ENCODE measurements around the gene GTF2F2.

The GTF2F2 gene

GRCh38 chr13:45255247-45255987 is 135.1 kb downstream of the GTF2F2 start:
- TF ChIP-seq ZNF274 (IDR thresholded peaks at IDR 0.05; ENCODE audit: low read depth, low read length) = no peak
- H3K4me3 ChIP-seq (ENCODE audit: low read length) = no peak overlapping the region

GRCh38 chr13:45256254-45256653 is 135.9 kb downstream of the GTF2F2 start:
- TF ChIP-seq ZNF274 (IDR thresholded peaks at IDR 0.05; ENCODE audit: low read depth, low read length) = no peak
- H3K4me3 ChIP-seq (ENCODE audit: low read length) = no peak overlapping the region

DNA sequence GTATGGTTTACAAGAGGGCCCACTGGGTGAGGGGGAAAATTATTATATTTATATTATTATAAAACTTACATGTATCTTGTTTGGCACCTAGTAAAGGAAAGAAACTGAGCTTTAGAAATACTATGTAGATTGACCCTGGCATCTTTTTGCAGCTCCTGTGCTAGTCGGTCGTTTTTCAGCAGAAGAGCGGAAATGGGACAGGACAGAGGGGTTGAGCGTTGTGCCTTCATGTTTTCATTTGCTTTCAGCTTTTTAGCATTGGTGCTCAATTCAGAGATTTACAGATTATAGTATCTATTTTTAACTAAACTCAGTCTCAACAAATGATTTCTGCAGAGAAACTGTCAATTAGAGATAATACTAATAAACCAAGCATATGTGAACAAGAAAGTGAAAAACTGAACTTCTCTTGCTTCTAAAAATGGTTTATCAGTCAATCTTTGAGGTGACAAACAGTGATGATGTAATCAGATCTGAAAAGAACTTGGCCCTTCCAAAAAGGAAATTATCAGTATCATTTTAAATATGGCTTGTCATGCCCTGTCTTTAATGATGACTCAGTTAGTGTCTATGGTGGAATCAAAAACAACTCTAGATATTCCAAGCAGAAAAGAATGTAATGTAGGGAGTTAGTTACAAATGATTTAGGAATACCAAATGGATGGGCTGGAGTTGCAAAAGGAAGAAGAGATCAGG is 137.5 kb downstream of the GTF2F2 start:
- TF ChIP-seq ZNF274 (IDR thresholded peaks at IDR 0.05; ENCODE audit: low read depth, low read length) = no peak
- H3K4me3 ChIP-seq (ENCODE audit: low read length) = peak overlapping the region; percentile 41; the same call in 1 of the 2 replicates

DNA sequence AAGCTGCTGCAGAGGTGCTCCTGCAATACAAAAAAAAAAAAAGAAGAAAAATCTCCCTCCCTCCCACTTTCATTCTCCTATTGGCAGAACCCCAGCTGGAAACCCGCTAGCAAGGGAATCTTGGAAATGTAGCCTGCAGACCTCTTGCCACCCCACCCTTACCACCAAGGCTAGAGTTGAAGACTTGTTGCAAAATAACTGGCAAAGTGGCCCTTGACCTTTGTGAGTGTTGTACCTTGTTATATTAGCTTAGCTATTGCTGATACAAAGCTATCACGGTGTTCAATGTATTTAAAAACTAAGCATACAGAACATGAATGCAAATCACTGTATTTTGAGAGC is 138.0 kb downstream of the GTF2F2 start:
- TF ChIP-seq ZNF274 (IDR thresholded peaks at IDR 0.05; ENCODE audit: low read depth, low read length) = no peak
- H3K4me3 ChIP-seq (ENCODE audit: low read length) = no peak overlapping the region

GRCh38 chr13:45267215-45267614 is 146.9 kb downstream of the GTF2F2 start:
- no peak overlapping the region for H3K4me3 ChIP-seq (ENCODE audit: low read length)
- TF ChIP-seq ZNF274 (IDR thresholded peaks at IDR 0.05; ENCODE audit: low read depth, low read length) = no peak

DNA sequence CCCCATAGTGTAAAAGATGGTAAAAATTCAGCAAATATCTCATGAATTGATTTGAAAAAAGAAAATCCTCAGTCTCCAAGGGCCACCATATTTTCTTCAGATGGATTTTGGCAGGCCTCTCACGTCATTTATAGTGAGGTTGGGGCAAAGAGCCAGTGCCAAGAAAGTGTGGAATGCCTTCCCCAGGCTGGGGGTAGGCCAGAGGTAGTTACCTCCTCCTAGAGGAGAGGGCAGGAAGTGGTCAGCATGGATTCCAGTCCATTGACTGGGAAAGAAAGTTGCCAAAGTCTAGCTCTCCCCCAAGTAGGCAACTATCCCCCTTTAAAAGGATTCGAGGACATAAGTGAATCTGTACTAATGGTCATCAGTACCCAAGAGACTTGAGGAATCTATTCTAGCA is 148.9 kb downstream of the GTF2F2 start:
- TF ChIP-seq ZNF274 (IDR thresholded peaks at IDR 0.05; ENCODE audit: low read depth, low read length) = no peak
- no peak overlapping the region for H3K4me3 ChIP-seq (ENCODE audit: low read length)

DNA sequence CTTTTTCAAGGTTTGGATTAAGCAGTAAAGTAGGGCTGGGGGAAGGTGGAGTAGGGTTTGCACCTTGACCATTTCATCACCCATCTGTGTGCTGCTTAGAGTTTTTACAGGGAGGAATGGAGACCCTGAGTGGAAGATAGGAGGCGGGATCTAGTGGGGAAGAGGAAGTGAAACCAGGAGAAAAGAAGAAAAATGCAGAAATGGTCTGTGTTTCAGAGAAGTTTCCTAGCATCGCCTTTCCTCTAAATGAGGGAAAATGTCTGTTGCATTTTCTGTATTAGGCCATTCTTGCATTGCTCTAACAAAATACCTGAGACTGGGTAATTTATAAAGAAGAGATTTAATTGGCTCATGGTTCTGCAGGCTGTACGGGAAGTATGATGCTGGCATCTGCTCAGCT is 156.6 kb downstream of the GTF2F2 start:
- H3K4me3 ChIP-seq (ENCODE audit: low read length) = no peak overlapping the region
- no peak for TF ChIP-seq ZNF274 (IDR thresholded peaks at IDR 0.05; ENCODE audit: low read depth, low read length)

GRCh38 chr13:45278096-45278645 is 157.9 kb downstream of the GTF2F2 start:
- H3K4me3 ChIP-seq (ENCODE audit: low read length) = no peak overlapping the region
- no peak for TF ChIP-seq ZNF274 (IDR thresholded peaks at IDR 0.05; ENCODE audit: low read depth, low read length)

DNA sequence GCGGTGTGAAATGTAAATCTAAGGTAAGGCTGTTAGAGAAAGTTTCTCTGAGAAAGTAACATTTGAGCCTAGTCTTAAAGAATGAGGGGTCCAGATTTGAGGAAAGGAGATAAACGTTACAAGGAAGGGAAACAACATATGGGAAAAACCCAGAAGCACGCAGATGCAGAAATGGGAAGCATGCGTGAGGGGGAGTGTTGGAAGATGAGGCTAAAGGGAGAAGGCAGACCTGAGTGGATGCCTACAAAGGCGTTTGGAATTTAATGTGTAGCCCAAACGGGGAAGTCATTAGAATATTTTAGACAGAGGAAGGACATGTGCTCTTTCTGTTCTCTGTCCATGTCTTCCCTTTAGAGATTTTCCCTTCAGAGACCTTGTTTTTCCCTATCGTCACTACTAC is 159.7 kb downstream of the GTF2F2 start:
- no peak for TF ChIP-seq ZNF274 (IDR thresholded peaks at IDR 0.05; ENCODE audit: low read depth, low read length)
- no peak overlapping the region for H3K4me3 ChIP-seq (ENCODE audit: low read length)

GRCh38 chr13:45280751-45281634 is 160.7 kb downstream of the GTF2F2 start:
- TF ChIP-seq ZNF274 (IDR thresholded peaks at IDR 0.05; ENCODE audit: low read depth, low read length) = no peak
- H3K4me3 ChIP-seq (ENCODE audit: low read length) = no peak overlapping the region

- TF ChIP-seq ZNF274 (IDR thresholded peaks at IDR 0.05; ENCODE audit: low read depth, low read length) = no peak
- H3K4me3 ChIP-seq (ENCODE audit: low read length) = no peak overlapping the region
These were observed 162.7 kb downstream of the GTF2F2 start for GRCh38 chr13:45282994-45283393.

DNA sequence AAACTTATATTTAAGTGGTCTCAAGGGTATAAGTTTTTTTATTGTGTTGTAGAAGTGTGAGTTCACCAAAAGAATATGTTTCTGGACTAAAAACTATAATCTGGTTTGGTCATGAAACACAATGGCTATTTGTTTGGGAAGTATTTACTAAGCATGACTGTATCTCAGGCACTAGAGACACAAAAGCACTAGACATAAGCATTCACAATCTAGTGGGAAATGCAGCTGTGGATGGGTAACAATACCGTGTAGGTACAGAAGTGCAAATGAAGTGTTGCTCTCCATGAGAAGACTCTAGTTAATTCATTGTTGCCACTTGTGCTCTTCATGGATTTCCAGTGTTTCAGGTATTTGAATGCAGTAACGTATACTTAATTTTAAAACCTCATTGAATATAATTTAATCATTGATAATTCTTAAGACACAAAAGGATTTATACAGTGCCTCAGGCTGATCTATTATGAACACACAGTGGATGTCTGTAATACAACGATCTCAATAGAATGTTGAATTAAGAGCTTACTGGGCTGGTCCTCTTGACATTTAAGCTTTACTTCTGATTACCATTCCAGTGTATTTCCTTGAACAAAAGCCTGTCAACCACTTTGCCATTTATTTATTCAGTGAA is 169.7 kb downstream of the GTF2F2 start:
- no peak for TF ChIP-seq ZNF274 (IDR thresholded peaks at IDR 0.05; ENCODE audit: low read depth, low read length)
- H3K4me3 ChIP-seq (ENCODE audit: low read length) = no peak overlapping the region

GRCh38 chr13:45292176-45292575 is 171.9 kb downstream of the GTF2F2 start:
- TF ChIP-seq ZNF274 (IDR thresholded peaks at IDR 0.05; ENCODE audit: low read depth, low read length) = no peak
- H3K4me3 ChIP-seq (ENCODE audit: low read length) = no peak overlapping the region

DNA sequence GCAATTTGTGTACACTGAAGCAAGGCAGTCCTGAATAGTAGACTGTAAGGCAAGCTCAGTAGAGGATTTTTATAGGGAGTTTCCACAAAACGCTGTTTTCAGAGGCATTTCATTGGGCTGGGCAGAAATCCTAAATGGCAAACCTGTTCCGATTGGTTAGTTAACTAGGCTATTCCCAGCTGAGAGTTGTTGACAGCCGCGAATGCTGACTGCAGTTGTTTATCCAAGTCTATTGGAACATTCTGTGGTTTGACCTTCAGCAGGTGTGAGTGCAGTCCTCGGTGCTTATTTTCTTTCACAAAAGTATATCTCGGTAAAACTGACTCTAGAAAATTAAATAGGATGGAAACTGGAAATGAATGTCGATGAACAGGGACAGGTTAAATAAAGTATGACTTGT is 175.2 kb downstream of the GTF2F2 start:
- no peak overlapping the region for H3K4me3 ChIP-seq (ENCODE audit: low read length)
- no peak for TF ChIP-seq ZNF274 (IDR thresholded peaks at IDR 0.05; ENCODE audit: low read depth, low read length)

Data from GM08714 (cell line).